Activated T-helper 1 cell treated with anti-CD3 and anti-CD28 coated beads, Interleukin-2, amount 50 U/mL, for 16 hours (primary cell): Measurements from ENCODE around the gene DOK3.
"Not testable (repeated sequence)": the region's sequence is repeated elsewhere in the genome, so short reads cannot be mapped to it uniquely, and the experiment has no call there.

ENCODE experiments used
- DNase-seq, 2 donors: peaks; one replicate each; pipeline ENCODE4 v3.0.0-alpha.2; 2020; ENCODE audit warnings: low read depth in 1 of 2, low spot score in 1 of 2

Gene DOK3

GRCh38 chr5:177536386-177536785 is 26.8 kb upstream of the DOK3 start:
- no peak for DNase-seq

GRCh38 chr5:177535125-177535524 is 25.5 kb upstream of the DOK3 start:
- no peak for DNase-seq

GRCh38 chr5:177534433-177534832 is 24.8 kb upstream of the DOK3 start:
- not testable (repeated sequence) for DNase-seq

GRCh38 chr5:177531209-177531940 is 21.7 kb upstream of the DOK3 start:
- no peak for DNase-seq

GRCh38 chr5:177530638-177531037 is 21.0 kb upstream of the DOK3 start:
- DNase-seq = no peak

- no peak for DNase-seq
Observed at GRCh38 chr5:177529247-177530203, 19.9 kb upstream of the DOK3 start.

GRCh38 chr5:177528631-177529030 is 19.0 kb upstream of the DOK3 start:
- DNase-seq = no peak

- no peak for DNase-seq
Observed at GRCh38 chr5:177527595-177527994, 18.0 kb upstream of the DOK3 start.

- no peak for DNase-seq
Observed at GRCh38 chr5:177526791-177527190, 17.2 kb upstream of the DOK3 start.

- no peak for DNase-seq
Observed at GRCh38 chr5:177526191-177526590, 16.6 kb upstream of the DOK3 start.

GRCh38 chr5:177524941-177525655 is 15.5 kb upstream of the DOK3 start:
- DNase-seq = no peak

- DNase-seq = no peak
Observed at GRCh38 chr5:177524539-177524900, 14.9 kb upstream of the DOK3 start.

GRCh38 chr5:177523711-177524538 is 14.3 kb upstream of the DOK3 start:
- DNase-seq = no peak

- DNase-seq = no peak
Observed at GRCh38 chr5:177520916-177521513, 11.4 kb upstream of the DOK3 start.

GRCh38 chr5:177520271-177520670 is 10.6 kb upstream of the DOK3 start:
- no peak for DNase-seq

- no peak for DNase-seq
Observed at GRCh38 chr5:177519463-177520235, 10.0 kb upstream of the DOK3 start.

GRCh38 chr5:177516601-177517568 is 7.3 kb upstream of the DOK3 start, which contains the start of gene DDX41:
Gene DDX41 (minus strand): TSS chr5:177516961. CDS start chr5:177516945, 16 bp downstream.
- DNase-seq = peak; percentile 90 to 93

GRCh38 chr5:177515580-177515979 is 6.0 kb upstream of the DOK3 start:
- no peak for DNase-seq
